OCI-LY1 (cell line): ENCODE measurements around the gene NECAB2.

Experiments used
- H2AFZ ChIP-seq: fragments of 200-600 bp; sonication (generic), shearing (Covaris generic); 2 replicates; pipeline ENCODE4 v1.6.0; 2014; ENCODE audit warnings: antibody characterized with exemption, mild to moderate bottlenecking, low read length
- H3F3A ChIP-seq: fragments of 200-600 bp; sonication (generic), shearing (Covaris generic); 2 replicates; pipeline ENCODE4 v1.6.0; 2014; ENCODE audit warnings: mild to moderate bottlenecking, antibody characterized with exemption, low read length, moderate library complexity; ENCODE audit not compliant: insufficient read depth
- H3K27ac ChIP-seq: fragments of 200-600 bp; sonication (generic); 2 replicates; pipeline ENCODE4 v1.5.1; 2014; ENCODE audit warnings: low read length, mixed run types, mild to moderate bottlenecking, low read depth; ENCODE audit not compliant: poor library complexity, severe bottlenecking
- H3K27me3 ChIP-seq: fragments of 200-600 bp; sonication (generic); 2 replicates; pipeline ENCODE4 v1.6.0; 2014; ENCODE audit warnings: antibody characterized with exemption, mild to moderate bottlenecking, low read length, moderate library complexity; ENCODE audit not compliant: insufficient read depth
- H3K36me3 ChIP-seq: fragments of 200-600 bp; sonication (generic); 2 replicates; pipeline ENCODE4 v1.6.1; 2014; ENCODE audit warnings: mild to moderate bottlenecking, antibody characterized with exemption, low read length, moderate library complexity, mixed read lengths; ENCODE audit not compliant: insufficient read depth
- H3K4me1 ChIP-seq: fragments of 200-600 bp; sonication (generic); 2 replicates; pipeline ENCODE4 v1.5.1; 2014; ENCODE audit warnings: mild to moderate bottlenecking, low read length, moderate library complexity; ENCODE audit not compliant: insufficient read depth, severe bottlenecking
- H3K4me2 ChIP-seq: fragments of 200-600 bp; sonication (generic), shearing (Covaris generic); 2 replicates; pipeline ENCODE4 v1.6.1; 2014; ENCODE audit warnings: low read length
- H3K4me3 ChIP-seq: fragments of 200-600 bp; sonication (generic); 2 replicates; pipeline ENCODE4 v1.5.1; 2014; ENCODE audit warnings: low read length, low read depth, mild to moderate bottlenecking, mixed read lengths; ENCODE audit not compliant: poor library complexity, severe bottlenecking
- H3K79me2 ChIP-seq: fragments of 200-600 bp; shearing (Covaris generic); 2 replicates; pipeline ENCODE4 v1.6.1; 2016; ENCODE audit warnings: mixed run types, low read length, mixed read lengths; ENCODE audit not compliant: insufficient read depth
- H3K9ac ChIP-seq: fragments of 200-600 bp; sonication (generic), shearing (Covaris generic); 2 replicates; pipeline ENCODE4 v1.6.1; 2014; ENCODE audit warnings: mild to moderate bottlenecking, low read length, mixed read lengths
- H3K9me2 ChIP-seq: fragments of 200-600 bp; sonication (generic), shearing (Covaris generic); 2 replicates; pipeline ENCODE4 v1.6.1; 2014; ENCODE audit warnings: low read depth, mild to moderate bottlenecking, low read length, mixed read lengths
- H3K9me3 ChIP-seq: fragments of 200-600 bp; shearing (Covaris generic); 2 replicates; pipeline ENCODE4 v1.6.1; 2014; ENCODE audit warnings: low read length, mixed read lengths
- H4K20me1 ChIP-seq: fragments of 200-600 bp; sonication (generic), shearing (Covaris generic); 2 replicates; pipeline ENCODE4 v1.6.0; 2016; ENCODE audit warnings: mild to moderate bottlenecking, low read length; ENCODE audit not compliant: insufficient read depth
- EZH2 ChIP-seq: fragments of 200-600 bp; sonication (generic), shearing (Covaris generic); IDR thresholded peaks from 2 replicates; pipeline ENCODE4 v1.8.0; 2017; ENCODE audit warnings: borderline replicate concordance, mixed run types, mild to moderate bottlenecking, antibody characterized with exemption, low read length, moderate library complexity, mixed read lengths
- TF ChIP-seq, protein P1 (sequence below): fragments of 200-600 bp; sonication (generic), shearing (Covaris generic); IDR thresholded peaks from 2 replicates; pipeline ENCODE4 v1.5.1; 2017; ENCODE audit warnings: mild to moderate bottlenecking, antibody characterized with exemption, low read length, moderate library complexity, mixed read lengths

NECAB2 gene

GRCh38 chr16:83935005-83935857 is 32.8 kb upstream of the NECAB2 start:
- Histone ChIP-seq H3F3A (no peaks in the 10 kb centered on the region), H3K9ac (no peak overlapping the region), H2AFZ (no peak overlapping the region), H3K27me3 (0 out of 2 replicates have a peak, but pooled peaks cover 3% of the 10 kb centered on the region), H3K4me1 (no peaks in the 10 kb centered on the region), H3K79me2 (no peaks in the 10 kb centered on the region), H3K9me3 (no peaks in the 10 kb centered on the region), H3K27ac (no peak overlapping the region), H3K36me3 (no peaks in the 10 kb centered on the region), H4K20me1 (no peaks in the 10 kb centered on the region), H3K4me2 (no peak overlapping the region), H3K9me2 (no peaks in the 10 kb centered on the region), H3K4me3 (no peak overlapping the region)
- TF ChIP-seq, protein P1, sequence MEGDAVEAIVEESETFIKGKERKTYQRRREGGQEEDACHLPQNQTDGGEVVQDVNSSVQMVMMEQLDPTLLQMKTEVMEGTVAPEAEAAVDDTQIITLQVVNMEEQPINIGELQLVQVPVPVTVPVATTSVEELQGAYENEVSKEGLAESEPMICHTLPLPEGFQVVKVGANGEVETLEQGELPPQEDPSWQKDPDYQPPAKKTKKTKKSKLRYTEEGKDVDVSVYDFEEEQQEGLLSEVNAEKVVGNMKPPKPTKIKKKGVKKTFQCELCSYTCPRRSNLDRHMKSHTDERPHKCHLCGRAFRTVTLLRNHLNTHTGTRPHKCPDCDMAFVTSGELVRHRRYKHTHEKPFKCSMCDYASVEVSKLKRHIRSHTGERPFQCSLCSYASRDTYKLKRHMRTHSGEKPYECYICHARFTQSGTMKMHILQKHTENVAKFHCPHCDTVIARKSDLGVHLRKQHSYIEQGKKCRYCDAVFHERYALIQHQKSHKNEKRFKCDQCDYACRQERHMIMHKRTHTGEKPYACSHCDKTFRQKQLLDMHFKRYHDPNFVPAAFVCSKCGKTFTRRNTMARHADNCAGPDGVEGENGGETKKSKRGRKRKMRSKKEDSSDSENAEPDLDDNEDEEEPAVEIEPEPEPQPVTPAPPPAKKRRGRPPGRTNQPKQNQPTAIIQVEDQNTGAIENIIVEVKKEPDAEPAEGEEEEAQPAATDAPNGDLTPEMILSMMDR: no peak
- no peak for TF ChIP-seq EZH2

GRCh38 chr16:83935858-83936255 is 32.2 kb upstream of the NECAB2 start:
- Histone ChIP-seq H3K9me3 (no peaks in the 10 kb centered on the region), H3K4me3 (no peak overlapping the region), H4K20me1 (no peaks in the 10 kb centered on the region), H3K4me1 (no peaks in the 10 kb centered on the region), H2AFZ (no peak overlapping the region), H3K27me3 (0 out of 2 replicates have a peak, but pooled peaks cover 3% of the 10 kb centered on the region), H3K79me2 (no peaks in the 10 kb centered on the region), H3K36me3 (no peaks in the 10 kb centered on the region), H3K9ac (no peak overlapping the region), H3K4me2 (no peak overlapping the region), H3K9me2 (no peaks in the 10 kb centered on the region), H3F3A (no peaks in the 10 kb centered on the region), H3K27ac (no peak overlapping the region)
- TF ChIP-seq EZH2: no peak
- TF ChIP-seq, protein P1: no peak

- Histone ChIP-seq H3K27me3 (0 out of 2 replicates have a peak, but pooled peaks cover under 1% of the 10 kb centered on the region), H3K4me1 (no peaks in the 10 kb centered on the region)
Measured at GRCh38 chr16:83936581-83937165, 31.4 kb upstream of the NECAB2 start.

More at GRCh38 chr16:83936581-83937165, 31.4 kb upstream of the NECAB2 start:
- no peaks in the 10 kb centered on the region for H4K20me1 ChIP-seq
- no peaks in the 10 kb centered on the region for H3K36me3 ChIP-seq
- H3K4me2 ChIP-seq: no peak overlapping the region
- H2AFZ ChIP-seq: no peak overlapping the region
- H3K27ac ChIP-seq: no peak overlapping the region
- no peaks in the 10 kb centered on the region for H3K9me2 ChIP-seq
- no peak overlapping the region for H3K9ac ChIP-seq
- no peaks in the 10 kb centered on the region for H3F3A ChIP-seq
- H3K79me2 ChIP-seq: no peaks in the 10 kb centered on the region
- TF ChIP-seq, protein P1: no peak
- TF ChIP-seq EZH2: no peak
- no peaks in the 10 kb centered on the region for H3K9me3 ChIP-seq
- no peak overlapping the region for H3K4me3 ChIP-seq
